Stimulated activated memory B cell treated with anti-CD40 and anti-IgM and Interleukin-4, amounts not matched to agents 10 μg/mL and 1 μg/mL and 100 μg/mL, for 72 hours (primary cell): ENCODE data around the gene ENC1.
A peak's percentile ranks its signal among the peaks of the same experiment; 100 is the strongest.

Experiments
- ATAC-seq: fragments of 150-1000 bp; cut with Tn5 transposase; 2 replicates; pipeline ENCODE4 v1.10.0; 2021
- H3K27ac Mint-ChIP-seq: one replicate; pipeline ENCODE4 v1.8.0; 2022; ENCODE audit warnings: mild to moderate bottlenecking, mixed read lengths
- H3K27me3 Mint-ChIP-seq: one replicate; pipeline ENCODE4 v1.8.0; 2022; ENCODE audit warnings: mixed read lengths
- H3K36me3 Mint-ChIP-seq: one replicate; pipeline ENCODE4 v1.8.0; 2022; ENCODE audit warnings: mixed read lengths
- H3K4me1 Mint-ChIP-seq: one replicate; pipeline ENCODE4 v1.8.0; 2022; ENCODE audit warnings: mixed read lengths
- H3K4me3 Mint-ChIP-seq: one replicate; pipeline ENCODE4 v1.8.0; 2022; ENCODE audit warnings: mild to moderate bottlenecking, moderate library complexity, mixed read lengths
- H3K9me3 Mint-ChIP-seq: one replicate; pipeline ENCODE4 v1.8.0; 2022; ENCODE audit warnings: mixed read lengths

Gene ENC1

GRCh38 chr5:74641735-74642542, 1.4 kb upstream of the ENC1 start:
- H3K9me3 Mint-ChIP-seq: no peaks in the 10 kb centered on the region
- no peaks in the 10 kb centered on the region for H3K27me3 Mint-ChIP-seq
- ATAC-seq: no peak
- peaks cover 43% of the 10 kb centered on the region for H3K4me1 Mint-ChIP-seq
- H3K36me3 Mint-ChIP-seq: no peaks in the 10 kb centered on the region
- H3K4me3 Mint-ChIP-seq: peak overlapping the region; percentile 98
- H3K27ac Mint-ChIP-seq: peak overlapping the region; percentile 86

GRCh38 chr5:74640954-74641734, 616 bp upstream of the ENC1 start:
- peak overlapping the region; percentile 98 for H3K4me3 Mint-ChIP-seq
- H3K27me3 Mint-ChIP-seq: no peaks in the 10 kb centered on the region
- H3K36me3 Mint-ChIP-seq: no peaks in the 10 kb centered on the region
- H3K27ac Mint-ChIP-seq: peak overlapping the region; percentile 86
- no peaks in the 10 kb centered on the region for H3K9me3 Mint-ChIP-seq
- peak; percentile 44 for ATAC-seq
- H3K4me1 Mint-ChIP-seq: peaks cover 43% of the 10 kb centered on the region

DNA sequence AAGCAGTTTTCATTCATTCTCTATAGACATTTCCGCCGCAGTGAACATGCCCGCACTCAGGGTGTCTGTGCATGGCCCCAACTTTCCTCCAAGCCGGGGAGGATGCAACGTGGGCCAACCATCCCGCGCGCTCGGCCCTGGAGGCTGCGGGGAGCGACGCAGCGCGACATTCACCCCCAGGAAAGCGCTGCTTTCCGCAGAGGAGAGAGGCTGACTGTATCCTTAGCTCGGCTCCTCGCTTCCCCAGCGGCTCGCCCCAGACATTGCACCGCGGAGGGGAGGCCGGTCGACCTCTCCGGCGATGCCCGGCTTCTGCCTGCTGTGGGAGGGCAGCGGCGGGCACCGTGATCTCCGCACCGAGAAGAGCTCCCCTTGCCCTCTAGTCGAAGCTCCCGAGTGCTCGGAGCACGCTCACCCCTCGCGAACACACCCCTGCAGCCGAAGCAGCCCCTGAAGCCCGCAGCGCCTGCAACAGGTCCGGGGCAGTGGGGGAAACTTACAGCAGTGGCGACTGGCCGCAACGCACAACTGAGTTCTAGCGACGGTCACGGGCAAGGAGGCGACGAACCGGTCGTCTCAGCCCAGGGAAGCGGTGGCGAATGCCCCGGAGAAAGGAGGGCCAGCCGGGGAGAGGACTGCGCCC, 600 bp downstream of the ENC1 start:
- Mint-ChIP-seq H3K9me3 (no peaks in the 10 kb centered on the region), H3K4me3 (peak overlapping the region; percentile 98), H3K4me1 (peaks cover 43% of the 10 kb centered on the region), H3K27ac (peak overlapping the region; percentile 86), H3K36me3 (peaks cover 6% of the 10 kb centered on the region), H3K27me3 (no peaks in the 10 kb centered on the region)
- peak; percentile 58 for ATAC-seq

GRCh38 chr5:74638970-74639806, 1.3 kb downstream of the ENC1 start:
- Mint-ChIP-seq H3K27ac (peak overlapping the region; percentile 86), H3K9me3 (no peaks in the 10 kb centered on the region), H3K36me3 (peaks cover 6% of the 10 kb centered on the region), H3K4me1 (peaks cover 43% of the 10 kb centered on the region), H3K27me3 (no peaks in the 10 kb centered on the region), H3K4me3 (peak overlapping the region; percentile 98)
- peak; percentile 71 for ATAC-seq

DNA sequence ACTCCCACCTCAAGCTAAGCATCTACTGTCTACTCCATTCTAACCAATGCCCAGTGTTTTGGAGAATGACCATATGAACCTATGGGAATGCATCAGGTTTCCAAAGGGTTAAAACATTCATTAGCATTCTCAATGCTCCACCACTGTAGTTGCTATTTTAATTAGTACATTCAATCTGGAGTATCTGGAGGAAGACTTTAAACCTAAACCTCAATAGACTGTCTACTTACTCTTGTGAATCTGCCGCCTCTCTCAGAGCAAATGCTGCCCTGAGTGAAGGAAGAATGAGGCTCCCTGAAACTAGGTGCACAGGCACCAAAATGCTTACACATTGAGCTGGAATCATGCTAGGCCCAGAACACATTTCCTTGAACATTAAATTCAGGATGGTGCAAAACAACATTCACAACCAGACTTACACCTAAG, 2.0 kb downstream of the ENC1 start:
- Mint-ChIP-seq H3K4me1 (peaks cover 43% of the 10 kb centered on the region), H3K4me3 (peak overlapping the region; percentile 98), H3K27me3 (no peaks in the 10 kb centered on the region), H3K9me3 (no peaks in the 10 kb centered on the region), H3K36me3 (peaks cover 6% of the 10 kb centered on the region), H3K27ac (peak overlapping the region; percentile 86)
- no peak for ATAC-seq

DNA sequence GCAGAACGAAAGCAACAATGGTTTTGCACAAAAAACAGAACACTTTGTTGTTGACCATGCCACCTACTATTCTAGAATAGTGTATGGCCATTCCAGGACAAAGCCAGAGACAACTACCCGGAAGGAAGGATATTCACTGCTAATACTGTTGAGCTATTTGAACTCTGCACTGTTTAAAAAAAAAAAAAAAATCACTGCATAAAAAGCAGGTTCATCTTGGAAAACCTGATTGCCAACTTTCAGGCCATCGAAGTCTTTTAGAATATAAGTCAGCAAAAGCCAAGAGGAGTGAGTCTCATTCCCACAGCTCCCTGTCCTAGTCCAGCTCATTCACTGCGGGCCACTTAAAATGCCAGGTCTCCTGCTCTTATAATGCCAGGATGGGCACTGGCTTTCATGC, 4.0 kb downstream of the ENC1 start:
- Mint-ChIP-seq H3K27me3 (no peaks in the 10 kb centered on the region), H3K36me3 (peaks cover 6% of the 10 kb centered on the region), H3K4me1 (peaks cover 44% of the 10 kb centered on the region), H3K27ac (no peak overlapping the region), H3K4me3 (no peak overlapping the region), H3K9me3 (no peaks in the 10 kb centered on the region)
- ATAC-seq: no peak

DNA sequence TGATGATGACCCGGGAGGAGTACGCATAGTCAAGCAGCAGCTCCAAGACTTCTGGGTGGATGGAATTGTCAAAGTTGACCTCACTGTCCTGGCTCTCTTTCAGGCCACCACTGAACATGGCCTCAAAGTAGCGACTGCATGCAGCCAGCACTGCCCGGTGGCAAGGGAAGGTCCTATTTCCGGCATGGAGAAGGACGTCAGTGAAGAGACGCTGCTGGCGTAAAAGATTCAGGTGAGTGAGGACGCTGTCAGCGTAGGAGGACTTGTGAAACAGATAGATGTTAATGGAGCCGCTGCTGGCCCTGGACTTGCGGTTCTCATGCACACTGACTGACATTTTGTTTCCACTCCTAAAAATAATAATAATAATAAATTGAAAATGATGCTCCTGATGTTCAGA, 4.4 kb downstream of the ENC1 start:
- Mint-ChIP-seq H3K36me3 (peaks cover 6% of the 10 kb centered on the region), H3K9me3 (no peaks in the 10 kb centered on the region), H3K4me3 (no peak overlapping the region), H3K4me1 (peaks cover 44% of the 10 kb centered on the region), H3K27me3 (no peaks in the 10 kb centered on the region), H3K27ac (no peak overlapping the region)
- no peak for ATAC-seq

GRCh38 chr5:74634611-74635286, 5.8 kb downstream of the ENC1 start:
- ATAC-seq: no peak
- Mint-ChIP-seq H3K4me3 (no peak overlapping the region), H3K4me1 (peaks cover 40% of the 10 kb centered on the region), H3K36me3 (peaks cover 6% of the 10 kb centered on the region), H3K9me3 (no peaks in the 10 kb centered on the region), H3K27ac (no peak overlapping the region), H3K27me3 (no peaks in the 10 kb centered on the region)

DNA sequence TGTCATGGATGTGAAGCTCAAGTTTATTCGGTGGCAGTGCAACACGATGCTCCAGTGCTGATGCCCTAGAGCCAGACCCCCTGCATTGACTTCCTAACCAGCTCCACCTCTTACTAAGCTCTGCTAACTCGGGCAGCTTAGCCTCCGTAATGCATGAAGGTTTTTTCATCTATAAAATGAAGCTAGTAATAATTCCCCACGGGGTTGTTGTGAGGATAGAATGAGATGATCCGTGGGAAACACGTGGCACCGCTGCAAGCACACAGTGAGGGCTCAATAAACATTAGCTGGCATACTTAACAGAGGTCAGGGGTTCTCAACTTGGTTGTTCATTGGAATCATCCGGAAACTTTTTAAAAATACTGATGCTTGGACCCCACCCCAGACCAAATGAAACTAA, 6.8 kb downstream of the ENC1 start:
- no peak for ATAC-seq
- H3K4me3 Mint-ChIP-seq: no peak overlapping the region
- peaks cover 29% of the 10 kb centered on the region for H3K4me1 Mint-ChIP-seq
- H3K27me3 Mint-ChIP-seq: no peaks in the 10 kb centered on the region
- H3K27ac Mint-ChIP-seq: no peak overlapping the region
- no peaks in the 10 kb centered on the region for H3K9me3 Mint-ChIP-seq
- H3K36me3 Mint-ChIP-seq: peaks cover 6% of the 10 kb centered on the region

DNA sequence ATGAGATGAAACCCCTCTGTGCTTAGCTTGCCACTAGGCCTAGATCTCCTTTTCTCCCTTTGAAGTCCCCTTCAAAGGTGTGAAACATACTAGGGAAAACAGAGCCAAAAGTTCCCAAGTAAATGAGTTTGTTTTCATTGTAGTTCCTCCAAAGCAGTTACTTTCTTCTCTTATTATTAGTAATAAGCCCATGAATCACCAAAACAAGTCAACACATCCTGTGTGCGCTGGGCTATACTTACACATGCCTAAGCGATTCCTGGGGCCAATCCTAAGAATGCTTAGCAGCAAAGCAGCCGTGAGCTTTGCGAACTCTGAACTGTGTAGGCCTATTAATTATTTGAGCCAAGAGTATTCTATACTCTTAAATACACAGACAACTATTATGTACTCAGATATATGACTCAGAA, 7.6 kb downstream of the ENC1 start:
- H3K27ac Mint-ChIP-seq: peak overlapping the region; percentile 88
- ATAC-seq: no peak
- H3K27me3 Mint-ChIP-seq: no peaks in the 10 kb centered on the region
- peaks cover 6% of the 10 kb centered on the region for H3K36me3 Mint-ChIP-seq
- no peaks in the 10 kb centered on the region for H3K9me3 Mint-ChIP-seq
- H3K4me1 Mint-ChIP-seq: peaks cover 24% of the 10 kb centered on the region
- H3K4me3 Mint-ChIP-seq: no peak overlapping the region

- H3K4me3 Mint-ChIP-seq: peak overlapping the region; percentile 38
- H3K36me3 Mint-ChIP-seq: peaks cover 6% of the 10 kb centered on the region
- peaks cover 24% of the 10 kb centered on the region for H3K4me1 Mint-ChIP-seq
- no peaks in the 10 kb centered on the region for H3K9me3 Mint-ChIP-seq
- peak; percentile 98 for ATAC-seq
- H3K27me3 Mint-ChIP-seq: no peaks in the 10 kb centered on the region
- H3K27ac Mint-ChIP-seq: peak overlapping the region; percentile 88
Measured at GRCh38 chr5:74631081-74631953, 9.2 kb downstream of the ENC1 start.

- Mint-ChIP-seq H3K36me3 (peaks cover 1% of the 10 kb centered on the region), H3K27ac (peak overlapping the region; percentile 48), H3K9me3 (no peaks in the 10 kb centered on the region), H3K4me1 (peaks cover 24% of the 10 kb centered on the region), H3K4me3 (no peak overlapping the region), H3K27me3 (no peaks in the 10 kb centered on the region)
- ATAC-seq: no peak
Measured at GRCh38 chr5:74630453-74631066, 10.0 kb downstream of the ENC1 start.

DNA sequence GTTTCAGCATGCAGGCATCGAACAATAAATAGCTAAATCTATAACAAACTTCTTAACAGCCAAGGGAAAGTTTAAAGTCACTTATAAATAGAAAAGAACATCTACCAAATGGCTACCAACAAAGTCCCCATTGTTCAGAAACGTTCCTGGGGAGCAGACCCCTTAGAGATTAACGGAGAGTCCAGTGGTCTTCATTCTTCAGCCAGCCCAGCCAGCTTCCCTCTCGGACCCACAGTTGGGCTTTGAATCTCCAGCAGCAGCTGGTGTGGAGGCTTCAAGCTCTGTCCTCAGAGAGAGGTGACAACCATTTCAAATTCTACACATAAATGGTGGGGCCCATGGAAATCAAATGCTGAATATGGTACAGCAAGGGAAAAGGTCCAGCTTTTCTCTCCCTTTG, 11.2 kb downstream of the ENC1 start:
- Mint-ChIP-seq H3K4me1 (peaks cover 24% of the 10 kb centered on the region), H3K4me3 (no peak overlapping the region), H3K9me3 (no peaks in the 10 kb centered on the region), H3K27ac (no peak overlapping the region), H3K36me3 (no peaks in the 10 kb centered on the region), H3K27me3 (peaks cover 2% of the 10 kb centered on the region)
- ATAC-seq: no peak
